HepG2 (cell line): ENCODE results near the gene SERTAD1. TPM values are rescaled to one million over a fixed set of nuclear protein-coding genes. Genes with fewer than 3 reads are reported as not detected.

Experiments
- CBX2 ChIP-seq, 2 experiments: fragments of 200-600 bp in 1 of 2; sonication (generic); formaldehyde crosslinking in 1 of 2; IDR thresholded peaks; 2 replicates each; pipeline versions ENCODE4 v1.7.0 to v1.8.1; 2018 to 2022; ENCODE audit warnings: low read depth in 2 of 2, low read length in 1 of 2, mild to moderate bottlenecking in 1 of 2, missing genetic modification reagents in 1 of 2
- KIAA2018 ChIP-seq: sonication (generic); formaldehyde crosslinking; IDR thresholded peaks from 2 replicates; pipeline ENCODE4 v1.5.0; 2020; ENCODE audit warnings: mild to moderate bottlenecking, missing genetic modification reagents, borderline replicate concordance
- MBD4 ChIP-seq: IDR thresholded peaks from 2 replicates; pipeline ENCODE4 v1.6.1; 2012; ENCODE audit warnings: low read length, inconsistent platforms, borderline replicate concordance
- RELA ChIP-seq: sonication (generic); formaldehyde crosslinking; IDR thresholded peaks from 2 replicates; pipeline ENCODE4 v1.4.0; 2020; ENCODE audit warnings: missing genetic modification reagents
- RXRB ChIP-seq: IDR thresholded peaks from 2 replicates; pipeline ENCODE4 v1.6.1; 2016; ENCODE audit warnings: borderline replicate concordance, missing genetic modification reagents, missing compliant biosample characterization
- SP5 ChIP-seq: IDR thresholded peaks from 2 replicates; pipeline ENCODE4 v1.6.1; 2016; ENCODE audit warnings: low read depth, borderline replicate concordance
- ZBTB33 ChIP-seq: sonication (generic); formaldehyde crosslinking; IDR thresholded peaks from 2 replicates; pipeline ENCODE4 v1.4.0; 2020; ENCODE audit warnings: missing genetic modification reagents
- ZNF138 ChIP-seq: sonication (generic); formaldehyde crosslinking; IDR thresholded peaks from 2 replicates; pipeline ENCODE4 v1.5.0; 2020; ENCODE audit warnings: mild to moderate bottlenecking, low read depth, missing genetic modification reagents
- polyA plus RNA-seq, 8 experiments: library from polyadenylated mRNA; depleted of rRNA in 3 of 8; stranded (reverse) in 7 of 8; unstranded in 1 of 8; fragments of >200 nt; fragmentation: Illumina TruSeq in 4 of 8; extraction: Trizol in 4 of 8; gene quantifications; 2 replicates each; pipeline versions ENCODE4 v1.2.1 to v1.2.3, GENCODE V29; 2011 to 2016; ENCODE audit warnings: low read depth in 4 of 8, missing spikeins in 1 of 8, mixed read lengths in 1 of 8; ENCODE audit not compliant: insufficient read depth in 1 of 8
- total RNA-seq, 5 experiments: library from RNA; depleted of rRNA; stranded (reverse); fragments of >200 nt; fragmentation: Illumina TruSeq; extraction: Trizol; gene quantifications; 2 replicates each; pipeline ENCODE4 v1.2.3, GENCODE V29; 2016; ENCODE audit warnings: low read depth in 1 of 5
- TF ChIP-seq, protein P1 (sequence below): sonication (generic); formaldehyde crosslinking; conservative IDR thresholded peaks from 2 replicates; pipeline ENCODE4 v1.4.0; 2020; ENCODE audit warnings: missing genetic modification reagents
- TF ChIP-seq, protein P2 (sequence below): sonication (generic); formaldehyde crosslinking; IDR thresholded peaks from 2 replicates; pipeline ENCODE4 v1.4.0; 2020; ENCODE audit warnings: mild to moderate bottlenecking, missing genetic modification reagents
- TF ChIP-seq, protein P3 (sequence below): sonication (generic); formaldehyde crosslinking; IDR thresholded peaks from 2 replicates; pipeline ENCODE4 v1.4.0; 2020; ENCODE audit warnings: mild to moderate bottlenecking, missing genetic modification reagents

The SERTAD1 gene
- total and polyA plus RNA-seq, 2 of the 13 experiments (the other 11 are each of a cell fraction or from before 2014, with no cell fraction given), result 4.3 to 4.5 TPM

DNA sequence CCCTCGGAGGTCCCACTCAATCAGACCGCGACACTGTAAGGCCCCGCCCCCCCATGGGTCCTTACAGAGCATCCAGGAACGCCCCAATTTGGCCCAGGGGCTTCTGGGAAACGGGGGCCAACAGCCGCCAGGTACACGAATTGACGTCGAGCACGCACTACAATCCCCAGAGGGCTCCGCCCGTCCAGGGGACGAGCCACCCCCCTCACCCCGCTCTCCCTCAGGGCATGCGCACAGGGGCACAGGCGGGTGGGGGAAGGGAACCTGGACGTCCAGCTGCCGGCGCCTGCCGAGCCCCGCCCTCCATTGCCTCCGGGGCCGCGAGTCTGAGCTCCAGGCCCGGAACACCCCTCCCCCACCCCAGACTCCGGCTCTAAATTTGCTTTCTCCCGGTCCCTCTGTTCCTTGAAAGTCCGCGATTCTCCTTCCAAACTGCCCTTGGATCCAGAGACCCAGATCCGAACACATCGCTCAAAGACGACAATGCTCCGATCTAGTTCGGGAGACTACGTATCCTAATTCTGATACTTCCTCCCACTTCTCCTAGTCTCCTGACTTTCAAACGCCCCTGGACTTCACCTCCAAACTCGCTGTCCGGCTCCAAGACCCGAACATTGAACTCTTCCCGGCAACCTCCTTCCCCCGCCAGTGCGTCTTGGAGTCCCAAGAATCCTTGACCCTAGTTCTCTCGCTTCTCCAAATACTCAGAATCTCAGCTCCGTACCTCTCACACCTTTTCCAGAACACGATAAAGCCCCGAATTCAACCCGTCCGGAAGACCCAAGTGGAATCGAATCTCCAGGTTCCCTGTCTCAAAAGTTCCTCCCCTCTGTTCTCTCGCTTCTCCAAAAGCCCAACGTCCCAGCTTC is 17.6 kb upstream of the SERTAD1 start (continued):
- TF ChIP-seq, protein P1, sequence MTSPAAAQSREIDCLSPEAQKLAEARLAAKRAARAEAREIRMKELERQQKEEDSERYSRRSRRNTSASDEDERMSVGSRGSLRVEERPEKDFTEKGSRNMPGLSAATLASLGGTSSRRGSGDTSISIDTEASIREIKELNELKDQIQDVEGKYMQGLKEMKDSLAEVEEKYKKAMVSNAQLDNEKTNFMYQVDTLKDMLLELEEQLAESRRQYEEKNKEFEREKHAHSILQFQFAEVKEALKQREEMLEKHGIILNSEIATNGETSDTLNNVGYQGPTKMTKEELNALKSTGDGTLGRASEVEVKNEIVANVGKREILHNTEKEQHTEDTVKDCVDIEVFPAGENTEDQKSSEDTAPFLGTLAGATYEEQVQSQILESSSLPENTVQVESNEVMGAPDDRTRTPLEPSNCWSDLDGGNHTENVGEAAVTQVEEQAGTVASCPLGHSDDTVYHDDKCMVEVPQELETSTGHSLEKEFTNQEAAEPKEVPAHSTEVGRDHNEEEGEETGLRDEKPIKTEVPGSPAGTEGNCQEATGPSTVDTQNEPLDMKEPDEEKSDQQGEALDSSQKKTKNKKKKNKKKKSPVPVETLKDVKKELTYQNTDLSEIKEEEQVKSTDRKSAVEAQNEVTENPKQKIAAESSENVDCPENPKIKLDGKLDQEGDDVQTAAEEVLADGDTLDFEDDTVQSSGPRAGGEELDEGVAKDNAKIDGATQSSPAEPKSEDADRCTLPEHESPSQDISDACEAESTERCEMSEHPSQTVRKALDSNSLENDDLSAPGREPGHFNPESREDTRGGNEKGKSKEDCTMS (CRISPR knock-in tag), result no peak
- TF ChIP-seq, protein P2, sequence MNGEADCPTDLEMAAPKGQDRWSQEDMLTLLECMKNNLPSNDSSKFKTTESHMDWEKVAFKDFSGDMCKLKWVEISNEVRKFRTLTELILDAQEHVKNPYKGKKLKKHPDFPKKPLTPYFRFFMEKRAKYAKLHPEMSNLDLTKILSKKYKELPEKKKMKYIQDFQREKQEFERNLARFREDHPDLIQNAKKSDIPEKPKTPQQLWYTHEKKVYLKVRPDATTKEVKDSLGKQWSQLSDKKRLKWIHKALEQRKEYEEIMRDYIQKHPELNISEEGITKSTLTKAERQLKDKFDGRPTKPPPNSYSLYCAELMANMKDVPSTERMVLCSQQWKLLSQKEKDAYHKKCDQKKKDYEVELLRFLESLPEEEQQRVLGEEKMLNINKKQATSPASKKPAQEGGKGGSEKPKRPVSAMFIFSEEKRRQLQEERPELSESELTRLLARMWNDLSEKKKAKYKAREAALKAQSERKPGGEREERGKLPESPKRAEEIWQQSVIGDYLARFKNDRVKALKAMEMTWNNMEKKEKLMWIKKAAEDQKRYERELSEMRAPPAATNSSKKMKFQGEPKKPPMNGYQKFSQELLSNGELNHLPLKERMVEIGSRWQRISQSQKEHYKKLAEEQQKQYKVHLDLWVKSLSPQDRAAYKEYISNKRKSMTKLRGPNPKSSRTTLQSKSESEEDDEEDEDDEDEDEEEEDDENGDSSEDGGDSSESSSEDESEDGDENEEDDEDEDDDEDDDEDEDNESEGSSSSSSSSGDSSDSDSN (CRISPR knock-in tag), result no peak
- TF ChIP-seq SP5 (CRISPR knock-in tag) (peak; percentile 82; the same call in 1 of the 2 replicates), MBD4 (no peak), KIAA2018 (no peak), ZBTB33 (no peak), RXRB (no peak; the same call in 1 of the 2 replicates), RELA (CRISPR knock-in tag) (0 out of 2 replicates have a peak, but pooled peaks have one; percentile 46), CBX2 (IDR thresholded peaks at IDR 0.05; ENCODE audit: low read depth, low read length) (no peak), CBX2 (CRISPR knock-in tag; IDR thresholded peaks at IDR 0.05; ENCODE audit: low read depth) (no peak), ZNF138 (CRISPR knock-in tag) (no peak)
- TF ChIP-seq, protein P3, sequence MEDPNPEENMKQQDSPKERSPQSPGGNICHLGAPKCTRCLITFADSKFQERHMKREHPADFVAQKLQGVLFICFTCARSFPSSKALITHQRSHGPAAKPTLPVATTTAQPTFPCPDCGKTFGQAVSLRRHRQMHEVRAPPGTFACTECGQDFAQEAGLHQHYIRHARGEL, result no peak
